Glomerular visceral epithelial cell (primary cell): ENCODE measurements around the gene WWOX.

ENCODE experiments used
- DNase-seq: peaks from one replicate; pipeline ENCODE4 v3.0.0-alpha.2; 2016; ENCODE audit errors: extremely low spot score

Gene WWOX

DNA sequence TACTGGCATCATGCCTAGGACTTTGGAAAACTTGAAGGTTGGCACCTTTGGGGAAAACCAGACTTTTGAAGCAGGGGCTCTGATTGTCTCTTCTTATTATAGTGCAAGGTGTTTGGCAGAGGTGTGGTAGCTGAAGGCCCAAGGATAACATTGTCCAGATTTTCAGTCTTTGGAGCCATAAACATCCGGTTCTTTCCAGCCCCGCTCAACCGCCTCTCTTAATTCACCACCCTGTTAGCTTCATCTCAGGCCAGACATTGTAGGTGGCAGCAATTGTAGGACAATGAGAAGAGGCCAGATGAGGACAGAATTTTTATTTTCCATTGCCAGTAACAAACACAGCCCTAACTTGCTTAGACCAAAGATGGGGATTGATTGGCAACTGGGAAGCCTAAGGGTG lies 851.3 kb downstream of the WWOX start:
- no peak for DNase-seq

DNA sequence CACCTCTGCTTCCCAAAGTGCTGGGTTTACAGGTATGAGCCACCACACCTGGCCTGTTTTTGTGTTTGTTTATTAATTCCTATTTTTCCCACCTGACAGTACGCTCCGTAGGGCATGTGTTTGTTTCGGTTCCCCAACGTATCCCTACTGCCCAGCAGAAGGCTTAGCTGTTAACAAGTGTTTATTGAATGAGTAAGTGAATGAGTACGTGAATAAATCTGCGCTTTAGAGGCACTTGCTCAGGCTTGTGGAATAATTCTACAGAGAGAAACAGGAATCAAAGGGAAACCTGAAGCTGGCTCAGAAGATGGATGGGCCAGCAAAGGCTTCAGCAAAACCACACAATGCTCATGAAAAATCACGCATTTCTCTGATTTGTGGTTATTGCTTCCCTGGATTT lies 853.2 kb downstream of the WWOX start:
- DNase-seq, result no peak

DNA sequence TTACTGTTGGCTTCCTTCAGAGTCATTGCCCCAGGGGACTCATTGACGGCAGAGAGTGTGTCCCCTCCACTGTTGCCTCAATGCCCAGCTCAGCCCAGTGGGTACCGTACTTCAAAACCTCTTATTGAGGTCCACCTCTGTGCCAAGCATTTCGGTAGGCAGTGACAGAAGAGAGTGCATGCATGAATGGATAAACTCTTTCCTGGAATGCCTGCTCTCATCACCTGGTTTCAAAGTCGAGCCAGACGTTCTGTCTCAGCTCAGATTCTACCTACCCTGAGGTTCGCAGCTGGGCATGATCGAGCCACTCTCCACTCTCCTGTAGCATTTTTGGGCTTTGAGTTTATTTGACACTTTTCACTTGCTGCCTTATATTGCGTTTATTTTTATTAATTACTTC lies 854.1 kb downstream of the WWOX start:
- DNase-seq, result no peak

DNA sequence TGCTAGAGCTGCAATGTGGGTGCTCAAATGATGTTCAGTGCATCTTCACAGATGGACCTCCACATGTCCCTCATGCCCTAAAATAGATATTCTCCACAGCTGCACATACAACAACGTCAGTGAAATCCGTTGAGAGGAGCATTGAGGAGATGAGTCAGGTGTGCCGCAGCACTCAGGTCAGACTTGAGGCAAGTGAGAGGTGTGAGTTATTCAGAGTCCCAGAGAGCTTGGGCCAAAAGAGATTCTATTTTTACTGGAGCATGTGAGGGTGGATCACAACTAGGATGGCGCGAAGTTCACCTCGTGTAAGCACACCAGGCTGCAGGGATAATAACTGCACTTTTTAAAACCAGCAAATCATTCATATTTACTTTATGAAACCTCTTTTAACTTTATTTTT lies 855.8 kb downstream of the WWOX start:
- DNase-seq, result no peak

DNA sequence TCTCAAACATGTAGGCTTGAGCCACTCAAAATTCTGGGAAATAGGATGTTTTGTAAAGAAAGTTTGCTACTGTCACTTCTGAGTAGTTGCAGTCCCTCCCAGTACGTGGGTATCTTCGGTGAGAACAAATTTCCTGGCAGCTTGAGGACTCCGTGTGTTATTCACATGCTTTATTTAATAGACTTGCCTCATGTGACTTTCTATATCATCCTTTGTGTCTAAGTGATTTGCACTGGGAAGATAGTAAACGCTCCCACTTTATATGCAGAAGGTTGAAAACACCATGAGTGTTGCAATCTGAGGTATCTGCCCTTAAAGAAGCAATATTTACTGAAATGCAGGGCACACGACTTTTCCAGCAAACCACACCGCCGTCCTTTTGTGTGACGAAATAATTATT lies 857.4 kb downstream of the WWOX start:
- DNase-seq, result no peak

DNA sequence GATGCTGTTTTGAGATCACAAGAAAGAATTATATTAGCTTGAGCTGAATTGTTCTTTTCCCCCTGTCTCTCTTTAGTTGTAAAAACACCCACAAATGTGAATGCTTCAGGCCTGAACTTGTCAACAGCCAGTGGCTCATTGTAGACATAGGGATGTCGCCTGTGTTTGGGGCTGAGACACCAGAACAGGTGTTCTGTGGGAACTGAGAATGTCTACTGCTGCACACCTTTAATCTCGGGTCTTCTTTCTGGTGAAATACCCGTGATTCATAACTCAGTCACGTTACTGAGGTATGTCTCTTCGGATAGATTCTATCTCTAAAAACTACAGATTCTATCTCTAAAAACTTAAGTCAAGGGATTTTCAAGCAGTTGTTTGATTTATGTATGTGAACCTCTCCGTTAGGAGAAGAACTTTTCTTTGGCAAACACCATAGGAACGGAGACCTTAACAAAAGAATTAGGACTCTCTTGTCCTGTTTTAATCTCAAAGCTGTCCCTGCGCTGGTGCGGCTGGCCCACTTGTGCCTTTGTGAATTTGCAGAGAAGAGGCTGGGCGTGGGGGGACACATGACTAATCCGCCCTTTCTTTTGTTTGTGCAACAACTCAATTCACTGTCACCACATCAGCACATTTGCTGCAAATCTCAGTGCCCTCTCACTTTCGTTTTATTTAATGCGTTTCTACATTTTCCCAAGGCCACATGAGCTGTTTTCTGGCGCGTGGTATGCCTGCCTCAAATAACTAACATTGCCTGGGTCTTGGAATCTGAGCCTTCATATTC lies 858.1 kb downstream of the WWOX start:
- DNase-seq, result no peak

DNA sequence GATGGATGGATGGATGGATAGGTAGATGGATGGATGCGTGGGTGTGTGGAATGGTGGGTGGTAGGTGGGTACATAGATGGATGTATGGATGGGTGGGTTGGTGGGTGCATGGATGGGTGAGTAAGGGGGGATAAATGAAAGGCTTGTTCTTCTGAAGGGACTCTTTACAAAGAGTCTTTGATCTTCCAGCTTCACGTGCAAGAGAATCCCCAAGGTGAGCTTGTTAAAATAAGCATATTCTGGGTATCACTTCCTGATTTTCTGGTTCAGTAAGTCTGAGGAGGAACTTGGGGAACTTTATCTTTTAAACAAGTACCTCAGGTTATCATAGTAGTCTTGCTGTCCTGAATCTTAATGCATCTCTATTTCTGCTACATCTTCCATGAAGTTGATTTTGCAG lies 862.0 kb downstream of the WWOX start:
- DNase-seq, result no peak

DNA sequence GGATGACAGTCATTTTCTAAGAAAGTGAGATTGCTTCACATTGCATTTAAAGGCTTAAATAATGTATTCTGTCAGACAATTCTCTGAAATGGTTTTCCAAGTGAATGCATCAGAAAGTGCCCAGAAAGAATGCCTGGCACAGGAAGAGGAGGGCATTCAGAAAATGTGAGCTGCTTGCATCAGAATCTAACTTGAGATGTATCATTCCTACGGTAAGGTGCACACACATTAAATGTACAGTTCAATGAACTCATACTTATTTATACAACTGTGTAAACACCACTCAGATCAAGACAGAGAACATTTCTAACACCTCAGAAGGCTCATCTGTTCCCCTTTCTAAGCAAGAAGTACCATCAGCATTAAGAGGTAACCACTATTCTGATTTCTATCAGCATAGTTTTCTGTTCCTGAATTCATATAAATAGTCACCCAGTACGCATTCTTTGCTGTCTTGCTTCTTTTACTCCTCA lies 863.0 kb downstream of the WWOX start:
- DNase-seq, result no peak

DNA sequence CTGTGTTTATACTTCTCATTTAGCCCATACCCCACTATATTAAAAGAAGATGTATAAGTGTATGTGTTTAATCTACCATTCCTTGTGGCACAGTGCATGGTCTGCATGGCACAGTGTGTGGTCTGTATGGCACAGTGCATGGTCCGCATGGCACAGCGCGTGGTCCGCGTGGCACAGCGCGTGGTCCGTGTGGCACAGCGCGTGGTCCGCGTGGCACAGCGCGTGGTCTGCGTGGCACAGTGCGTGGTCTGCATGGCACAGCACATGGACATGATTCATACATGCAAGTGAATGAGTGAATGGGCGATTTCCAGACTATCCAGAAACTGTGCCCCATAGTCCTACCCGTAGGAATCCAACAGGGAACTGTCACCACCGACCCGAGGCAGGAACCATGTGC lies 868.5 kb downstream of the WWOX start:
- DNase-seq, result no peak

DNA sequence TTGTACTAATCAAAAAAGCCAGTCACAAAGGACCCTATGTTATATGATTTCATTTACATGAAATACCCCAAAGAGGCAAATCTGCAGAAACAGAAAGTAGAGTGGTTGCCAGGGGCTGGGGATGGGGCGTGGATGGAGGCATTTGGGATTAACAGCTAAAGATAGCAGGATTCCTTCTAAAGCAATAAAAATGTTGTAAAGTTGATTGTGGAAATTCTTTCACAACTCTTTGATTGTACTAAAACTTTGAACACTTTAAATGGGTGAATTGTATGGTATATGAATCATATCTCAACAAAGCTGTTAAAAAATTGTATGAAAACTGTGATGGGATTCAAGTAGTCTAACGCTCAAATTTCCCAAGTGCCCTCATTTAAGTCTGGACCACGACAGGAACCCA lies 870.3 kb downstream of the WWOX start:
- DNase-seq, result no peak

DNA sequence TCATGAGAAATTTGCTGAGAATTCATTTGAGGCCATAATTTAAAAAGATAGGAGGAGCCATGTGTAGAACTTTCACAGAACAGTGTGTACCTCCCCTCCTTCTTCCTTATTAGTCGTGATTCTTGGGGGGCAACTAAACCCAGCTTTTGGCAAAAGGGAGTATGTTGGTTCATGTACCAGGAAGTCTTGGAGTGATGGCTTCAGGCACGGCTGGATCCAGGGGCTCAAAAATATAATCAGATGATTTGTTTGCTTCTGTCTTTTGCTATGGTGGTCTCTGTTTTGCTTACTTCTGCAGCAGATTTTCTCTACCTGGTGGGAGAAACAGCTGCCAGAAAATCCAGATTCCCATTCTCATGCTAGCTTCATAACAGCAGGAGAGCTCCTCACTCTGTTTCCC lies 871.2 kb downstream of the WWOX start:
- no peak for DNase-seq

DNA sequence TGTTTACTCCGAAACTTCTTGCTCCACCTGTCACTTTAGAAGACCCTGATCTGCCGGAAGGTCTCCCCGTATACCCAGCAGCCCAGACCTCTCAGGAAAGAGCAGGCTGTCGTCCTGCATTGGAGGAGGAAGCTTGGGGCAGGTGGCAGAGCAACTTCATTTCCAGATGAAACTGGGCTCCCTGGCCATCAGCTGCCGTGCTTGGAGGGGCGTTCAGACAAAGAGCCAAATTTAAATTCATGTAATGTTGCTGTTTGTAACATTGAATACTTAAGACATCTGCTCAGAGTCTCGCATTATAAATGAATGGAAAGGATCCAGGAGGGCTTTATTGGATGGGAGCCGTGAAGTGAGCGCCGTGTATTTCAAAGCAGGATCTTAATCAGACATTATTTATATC lies 872.6 kb downstream of the WWOX start:
- DNase-seq, result no peak

DNA sequence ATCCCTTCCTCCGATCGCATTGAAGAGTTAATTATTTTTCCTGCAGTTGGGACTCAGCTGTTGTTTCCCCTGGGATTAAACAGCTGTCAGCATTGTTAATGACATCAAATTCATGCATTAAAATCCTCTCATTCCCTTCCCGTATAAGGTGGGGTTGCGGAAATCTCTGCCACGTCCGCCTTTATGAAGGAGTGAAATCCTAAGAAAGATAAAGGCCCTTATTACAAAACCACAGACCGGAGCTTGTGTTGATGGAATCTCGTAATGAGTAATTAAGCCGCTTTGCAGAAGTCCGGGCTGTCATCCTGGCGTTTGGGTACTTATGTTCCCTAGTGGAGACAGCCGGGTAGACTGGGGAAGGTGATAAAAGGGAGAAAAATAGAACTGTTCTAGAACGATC lies 873.5 kb downstream of the WWOX start:
- no peak for DNase-seq

DNA sequence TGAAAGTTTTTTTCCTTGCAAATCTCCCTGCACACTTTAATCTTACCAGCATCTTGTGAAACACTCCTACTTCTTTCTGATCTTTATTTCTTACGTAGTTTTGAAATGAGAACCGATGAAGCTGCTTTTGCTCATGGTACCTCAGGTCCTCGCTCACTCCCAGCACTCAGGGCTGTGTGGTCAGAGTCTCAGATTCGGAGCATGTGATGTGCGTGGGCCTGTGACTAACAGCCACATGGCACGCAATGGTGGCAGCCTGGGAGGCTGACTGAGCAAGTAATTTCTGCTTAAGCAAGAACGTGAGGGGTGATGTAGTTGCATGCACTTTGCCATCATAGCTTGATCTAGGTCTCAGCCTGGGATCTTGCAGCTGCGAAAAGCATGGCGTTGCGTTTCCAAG lies 876.8 kb downstream of the WWOX start:
- DNase-seq, result no peak

DNA sequence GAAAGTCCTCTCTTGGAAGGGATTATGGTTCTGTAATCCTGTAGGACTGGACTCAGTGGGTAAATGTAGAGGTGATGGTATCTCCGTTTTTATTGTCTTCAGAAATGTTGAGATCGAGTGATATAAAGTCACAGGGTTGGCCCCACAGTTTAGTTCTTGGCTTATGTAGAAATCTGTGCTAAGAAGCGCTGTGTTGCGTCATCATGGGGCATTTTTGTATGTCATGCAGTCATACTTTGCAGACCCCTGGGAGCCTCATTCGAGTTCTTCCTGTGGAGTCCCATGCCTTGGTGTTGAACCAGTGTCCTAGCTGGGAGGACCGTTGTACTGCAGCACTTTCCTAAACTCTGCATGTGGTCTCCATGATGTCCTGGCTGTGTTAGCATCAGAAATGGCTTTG lies 881.4 kb downstream of the WWOX start:
- no peak for DNase-seq

DNA sequence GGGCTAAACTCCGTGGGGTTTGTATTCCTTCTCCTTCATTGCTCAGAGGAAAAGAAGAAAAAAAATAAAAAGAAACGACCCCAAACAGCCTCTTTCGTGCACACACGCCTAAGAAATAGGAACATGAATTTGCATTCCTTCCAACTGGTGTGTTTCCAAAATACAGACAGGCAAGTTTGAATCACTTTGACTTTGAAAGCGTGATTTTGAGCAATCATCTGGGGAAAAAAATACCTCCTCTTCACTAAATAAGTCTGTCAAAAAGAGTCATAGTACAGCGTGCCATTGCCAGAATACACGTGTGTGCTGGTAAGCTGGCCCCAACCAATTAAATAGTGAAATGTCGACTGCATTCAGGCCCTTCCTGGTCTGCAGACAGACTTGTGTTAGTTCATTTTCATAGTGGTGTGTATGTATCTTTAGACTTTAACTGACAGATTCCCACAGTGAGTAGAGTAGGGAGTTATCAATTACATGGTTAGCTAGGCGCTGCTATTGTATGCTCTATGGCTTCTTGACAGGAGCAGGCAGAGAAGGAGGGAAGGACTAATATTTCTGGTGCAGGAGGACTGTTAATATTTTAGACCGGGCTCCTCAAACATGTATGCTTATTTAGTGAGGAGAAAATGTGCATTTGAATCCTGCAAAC lies 882.8 kb downstream of the WWOX start:
- no peak for DNase-seq

DNA sequence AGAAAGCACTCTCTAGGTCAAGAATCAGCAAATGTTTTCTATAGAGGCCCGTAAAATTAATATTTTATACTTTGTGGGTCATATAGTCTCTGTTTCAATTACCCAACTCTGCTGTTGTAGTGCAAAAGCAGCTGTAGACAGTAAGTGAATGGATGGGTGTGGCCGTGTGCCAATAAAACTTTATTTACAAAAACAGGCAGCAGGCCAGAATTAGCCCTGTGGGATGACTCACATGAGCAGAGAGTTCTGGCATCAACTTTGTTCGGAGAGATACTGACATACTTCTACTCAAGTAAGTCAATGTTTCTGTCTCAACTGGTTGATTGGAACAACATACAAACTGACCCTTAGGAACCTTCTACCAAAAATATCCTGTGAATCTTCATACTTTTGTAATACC lies 884.9 kb downstream of the WWOX start:
- no peak for DNase-seq

DNA sequence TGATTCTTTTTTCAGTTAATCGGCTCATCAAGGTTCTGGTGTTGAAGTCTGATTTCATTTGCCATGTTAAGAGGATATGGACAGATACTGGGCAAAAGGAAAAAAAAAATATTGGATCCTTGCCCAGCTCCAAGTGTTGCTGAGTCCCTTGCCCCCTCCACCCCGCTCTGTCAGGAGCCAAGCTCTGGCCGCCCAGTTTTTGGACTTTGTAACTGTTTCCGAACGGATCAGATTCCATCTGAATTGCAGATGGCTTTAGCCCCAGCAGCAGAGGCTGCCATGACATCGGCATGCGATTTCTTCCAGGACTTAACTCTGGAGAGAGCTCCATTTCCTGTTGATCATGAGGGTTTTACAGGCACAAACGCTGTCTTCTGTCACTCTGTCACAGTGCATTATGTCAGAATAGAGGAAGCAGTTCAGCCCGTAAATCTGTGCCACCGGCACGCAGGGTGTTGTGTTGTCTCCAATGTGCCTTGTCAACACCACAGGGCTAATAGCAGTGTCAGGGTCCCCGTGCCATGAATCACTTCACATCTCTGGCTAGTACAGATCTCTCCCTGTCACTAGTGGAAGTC lies 885.5 kb downstream of the WWOX start:
- no peak for DNase-seq

DNA sequence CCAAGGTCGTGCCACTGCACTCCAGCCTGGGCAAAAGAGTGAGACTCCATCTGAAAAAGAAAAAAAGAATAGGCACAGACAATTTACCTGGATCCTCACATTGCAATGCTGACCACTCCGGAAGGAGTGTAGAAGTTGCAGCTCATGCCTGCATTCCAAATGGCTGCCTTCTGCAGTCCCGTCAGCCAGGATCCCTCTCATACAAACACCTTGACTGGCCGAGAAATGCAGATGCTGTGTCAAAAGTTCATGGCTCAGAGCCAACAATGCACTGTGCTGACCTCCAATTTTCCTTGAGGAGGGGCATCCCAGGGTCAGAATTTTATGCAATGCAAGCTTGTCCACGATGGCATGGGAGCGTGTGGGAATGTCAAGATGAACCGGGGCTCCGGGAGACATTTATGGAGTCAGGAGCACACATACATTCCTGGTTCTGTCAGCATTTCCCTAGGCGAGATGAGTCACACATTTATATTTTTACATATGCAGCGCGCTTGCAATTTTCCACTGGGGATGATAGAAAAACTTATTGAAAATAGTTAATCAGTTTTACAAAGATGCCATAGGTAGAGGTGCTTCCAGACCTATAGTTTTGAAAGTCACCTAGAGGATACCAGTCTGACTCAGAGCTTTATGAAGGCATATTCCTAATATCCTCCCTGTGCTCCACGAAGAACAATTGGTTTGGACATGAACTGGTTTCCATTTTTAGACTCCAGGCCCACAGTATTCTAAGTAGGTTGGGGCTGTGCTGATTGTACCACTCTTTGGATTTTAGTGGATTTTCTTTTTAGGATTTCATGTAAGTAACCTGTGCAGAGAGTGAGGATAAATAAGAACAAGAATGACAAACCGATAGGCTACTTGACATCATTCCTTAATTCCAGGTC lies 886.5 kb downstream of the WWOX start:
- no peak for DNase-seq

DNA sequence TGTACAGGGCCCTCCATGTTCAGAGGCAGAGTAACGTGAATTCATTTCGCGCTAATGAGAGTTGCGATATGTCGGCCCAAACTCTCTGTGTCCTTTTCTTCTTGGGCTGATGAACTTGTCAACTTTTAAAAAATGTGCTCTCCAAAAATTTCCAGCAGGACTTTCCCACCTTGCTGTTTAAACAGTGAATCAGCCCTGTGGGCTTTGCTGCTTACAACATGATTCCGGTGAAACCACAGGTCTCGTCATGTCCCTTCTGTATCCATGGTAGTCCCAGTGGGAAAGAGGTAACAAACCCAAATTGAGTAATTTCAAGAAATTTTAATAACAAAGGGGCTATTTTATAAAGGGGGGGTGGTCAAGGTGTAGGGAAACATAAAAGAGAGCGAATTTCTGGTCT lies 888.2 kb downstream of the WWOX start:
- DNase-seq, result no peak

DNA sequence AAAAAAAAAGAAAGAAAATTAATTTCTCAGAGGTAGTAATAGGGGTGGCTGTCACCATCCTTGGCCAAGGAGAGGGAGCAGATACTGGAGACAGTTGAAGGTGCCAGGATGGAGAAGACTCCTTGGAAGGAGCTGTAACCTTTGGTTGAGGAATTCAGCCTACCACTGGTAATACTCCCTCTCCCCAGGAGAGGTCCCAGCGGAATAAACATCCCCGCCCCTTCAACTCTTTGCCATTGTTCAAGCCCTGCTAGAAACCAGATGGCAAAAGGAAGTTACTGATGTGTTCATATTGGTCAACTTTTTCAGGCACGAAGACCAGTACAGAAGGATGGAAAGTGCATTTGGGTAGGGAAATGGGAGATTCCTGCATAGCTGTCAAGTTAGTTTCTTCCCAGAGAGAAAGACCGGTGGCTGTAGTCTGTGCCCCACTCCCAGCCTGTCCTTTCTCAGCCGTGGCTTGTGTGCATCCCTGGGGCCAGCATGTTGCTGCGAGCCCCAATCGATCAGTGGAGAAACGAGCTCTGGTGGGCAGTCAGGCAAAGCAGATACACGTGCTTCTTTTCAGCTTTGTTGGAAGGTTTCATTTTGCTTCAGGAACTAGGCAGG lies 889.0 kb downstream of the WWOX start:
- DNase-seq, result no peak

DNA sequence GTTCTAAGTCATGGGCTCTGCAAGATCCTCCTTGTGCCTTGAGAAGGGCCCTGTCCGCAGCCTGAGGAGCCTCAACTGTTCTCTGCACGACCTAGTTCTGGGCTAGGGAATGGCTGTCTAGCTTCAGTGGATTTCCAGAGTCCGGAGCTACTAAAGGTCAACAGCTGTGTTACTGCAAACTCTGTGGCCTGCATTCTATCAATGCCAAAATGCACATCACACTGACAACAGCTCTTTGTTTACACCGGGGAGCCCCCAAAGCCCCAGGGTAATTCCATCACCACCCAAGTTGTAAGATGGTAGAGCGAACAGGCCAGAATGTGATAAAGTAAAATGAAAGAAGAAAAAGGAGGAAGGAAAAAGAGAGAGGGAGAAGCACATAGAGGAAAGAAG lies 890.9 kb downstream of the WWOX start:
- DNase-seq, result no peak
